Activated T-helper 1 cell treated with Interleukin-2 at 50 U/mL for 16 hours (primary cell): ENCODE data around the gene SREK1IP1.

Experiments
- DNase-seq: peaks from one replicate; pipeline ENCODE4 v3.0.0-alpha.2; 2020; ENCODE audit warnings: low read depth

The SREK1IP1 gene

DNA sequence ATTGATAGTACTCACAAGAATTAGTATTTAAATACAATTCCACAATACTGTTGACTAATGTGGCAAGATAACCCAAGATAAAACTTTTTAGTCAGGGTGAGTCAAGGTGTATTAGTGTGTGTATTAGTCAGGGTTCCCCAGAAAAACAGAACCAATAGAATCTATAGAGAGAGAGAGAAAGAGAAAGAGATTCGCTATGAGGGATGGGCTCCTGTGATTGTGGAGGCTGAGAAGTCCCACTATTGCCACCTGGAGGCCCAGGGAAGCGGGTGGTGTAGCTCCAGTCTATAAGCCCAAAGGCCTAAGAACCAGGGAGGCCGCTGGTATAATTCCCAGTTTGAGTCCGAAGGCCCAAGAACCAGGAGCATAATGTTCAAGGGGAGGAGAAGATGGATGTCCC lies 88.2 kb downstream of the SREK1IP1 start:
- DNase-seq, result no peak

DNA sequence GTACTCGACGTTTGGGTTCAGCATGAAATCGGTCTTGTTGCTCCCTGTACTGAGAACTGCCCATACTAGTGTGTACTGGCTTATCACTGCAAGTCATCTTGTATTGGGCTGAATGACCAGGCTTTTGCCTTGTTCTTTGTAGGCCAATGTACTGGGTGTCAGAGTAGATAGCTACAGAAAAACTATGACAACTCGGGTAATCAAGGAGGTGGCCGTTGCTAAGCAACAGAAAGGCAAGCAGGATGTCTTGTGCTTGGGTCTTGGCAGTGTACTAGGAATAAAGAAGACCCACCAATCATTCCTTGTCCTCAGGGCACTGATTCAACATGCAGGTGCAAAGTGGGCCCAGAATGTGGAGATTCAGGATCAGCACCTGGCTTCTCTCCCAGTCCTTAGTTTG lies 90.1 kb downstream of the SREK1IP1 start:
- no peak for DNase-seq

DNA sequence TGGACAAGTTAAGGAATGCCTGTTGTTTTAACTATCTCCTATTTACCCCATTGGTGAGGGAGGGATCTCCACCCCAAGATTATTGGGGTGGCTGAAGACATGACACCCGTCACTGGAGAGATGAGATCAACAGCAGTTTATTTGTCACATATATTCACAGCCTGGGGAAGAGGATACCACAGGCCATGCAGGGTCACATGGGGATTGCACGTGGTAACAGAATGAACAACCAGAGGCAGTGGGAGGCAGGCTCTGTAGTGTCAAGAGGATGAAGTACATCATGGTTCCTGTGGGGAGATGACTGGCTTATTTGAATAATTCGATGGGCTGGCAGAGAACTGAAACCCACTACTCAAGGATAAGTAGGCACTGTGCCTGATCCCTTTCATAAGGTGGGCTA lies 96.8 kb downstream of the SREK1IP1 start:
- no peak for DNase-seq

DNA sequence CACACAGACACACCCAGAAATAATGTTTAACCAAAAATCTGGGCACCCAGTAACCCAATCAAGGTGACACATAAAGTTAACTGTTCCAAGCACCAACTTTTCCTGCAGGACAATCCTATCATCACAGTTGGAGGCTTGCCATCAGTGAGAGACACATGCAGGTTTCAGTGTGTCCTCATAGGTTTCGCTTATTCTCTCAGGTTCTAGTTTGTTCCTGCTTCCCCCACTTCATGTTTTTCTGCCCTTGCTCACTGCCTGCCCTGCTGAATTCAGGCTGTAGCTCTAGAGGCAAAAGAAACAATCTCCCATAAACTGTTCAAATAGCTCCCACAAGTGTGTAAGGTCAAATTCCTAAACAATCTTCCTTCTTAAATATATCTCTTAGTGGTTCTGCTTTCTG lies 98.2 kb downstream of the SREK1IP1 start:
- DNase-seq, result no peak
